ENCODE data around the gene CANT1.

The CANT1 gene

GRCh38 chr17:79014158-79014758 lies 4.7 kb upstream of the CANT1 start:
- TF ChIP-seq, protein P1, sequence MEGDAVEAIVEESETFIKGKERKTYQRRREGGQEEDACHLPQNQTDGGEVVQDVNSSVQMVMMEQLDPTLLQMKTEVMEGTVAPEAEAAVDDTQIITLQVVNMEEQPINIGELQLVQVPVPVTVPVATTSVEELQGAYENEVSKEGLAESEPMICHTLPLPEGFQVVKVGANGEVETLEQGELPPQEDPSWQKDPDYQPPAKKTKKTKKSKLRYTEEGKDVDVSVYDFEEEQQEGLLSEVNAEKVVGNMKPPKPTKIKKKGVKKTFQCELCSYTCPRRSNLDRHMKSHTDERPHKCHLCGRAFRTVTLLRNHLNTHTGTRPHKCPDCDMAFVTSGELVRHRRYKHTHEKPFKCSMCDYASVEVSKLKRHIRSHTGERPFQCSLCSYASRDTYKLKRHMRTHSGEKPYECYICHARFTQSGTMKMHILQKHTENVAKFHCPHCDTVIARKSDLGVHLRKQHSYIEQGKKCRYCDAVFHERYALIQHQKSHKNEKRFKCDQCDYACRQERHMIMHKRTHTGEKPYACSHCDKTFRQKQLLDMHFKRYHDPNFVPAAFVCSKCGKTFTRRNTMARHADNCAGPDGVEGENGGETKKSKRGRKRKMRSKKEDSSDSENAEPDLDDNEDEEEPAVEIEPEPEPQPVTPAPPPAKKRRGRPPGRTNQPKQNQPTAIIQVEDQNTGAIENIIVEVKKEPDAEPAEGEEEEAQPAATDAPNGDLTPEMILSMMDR (conservative IDR thresholded peaks at IDR 0.05; ENCODE audit: low read depth, low read length) = no peak
- no peak overlapping the region for H3K4me3 ChIP-seq (ENCODE audit: low read depth, low read length)
- no peak for DNase-seq (ENCODE audit: low read depth)

DNA sequence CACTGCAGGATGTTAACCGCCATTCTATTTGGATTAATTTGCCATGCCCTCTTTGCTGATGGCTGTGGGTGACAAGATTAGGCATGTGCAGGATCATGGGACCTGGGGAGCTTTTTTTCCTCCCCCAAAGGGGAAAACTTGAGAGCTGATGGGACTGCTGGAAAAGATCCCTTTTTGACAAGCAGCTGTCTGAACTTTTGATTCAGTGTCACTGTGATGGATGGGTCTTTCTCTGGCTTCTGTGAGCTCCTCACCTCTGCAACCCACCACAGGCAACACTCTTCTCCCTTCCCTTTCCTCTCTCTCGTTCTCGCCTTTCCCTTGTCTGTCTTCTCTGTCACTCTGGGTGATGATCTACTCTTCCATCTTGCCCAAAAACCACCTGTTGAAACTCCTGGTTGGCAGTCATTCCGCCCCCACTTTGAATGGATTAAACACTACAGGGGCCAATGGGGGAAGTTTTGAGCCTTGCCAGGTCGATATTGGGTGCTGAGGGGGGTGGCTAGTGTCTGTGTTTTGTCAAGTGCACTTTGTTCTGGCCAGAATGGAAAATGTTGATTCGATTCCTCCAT lies 3.1 kb upstream of the CANT1 start:
- TF ChIP-seq, protein P1 (conservative IDR thresholded peaks at IDR 0.05; ENCODE audit: low read depth, low read length) = no peak
- no peak overlapping the region for H3K4me3 ChIP-seq (ENCODE audit: low read depth, low read length)
- DNase-seq (ENCODE audit: low read depth) = no peak

DNA sequence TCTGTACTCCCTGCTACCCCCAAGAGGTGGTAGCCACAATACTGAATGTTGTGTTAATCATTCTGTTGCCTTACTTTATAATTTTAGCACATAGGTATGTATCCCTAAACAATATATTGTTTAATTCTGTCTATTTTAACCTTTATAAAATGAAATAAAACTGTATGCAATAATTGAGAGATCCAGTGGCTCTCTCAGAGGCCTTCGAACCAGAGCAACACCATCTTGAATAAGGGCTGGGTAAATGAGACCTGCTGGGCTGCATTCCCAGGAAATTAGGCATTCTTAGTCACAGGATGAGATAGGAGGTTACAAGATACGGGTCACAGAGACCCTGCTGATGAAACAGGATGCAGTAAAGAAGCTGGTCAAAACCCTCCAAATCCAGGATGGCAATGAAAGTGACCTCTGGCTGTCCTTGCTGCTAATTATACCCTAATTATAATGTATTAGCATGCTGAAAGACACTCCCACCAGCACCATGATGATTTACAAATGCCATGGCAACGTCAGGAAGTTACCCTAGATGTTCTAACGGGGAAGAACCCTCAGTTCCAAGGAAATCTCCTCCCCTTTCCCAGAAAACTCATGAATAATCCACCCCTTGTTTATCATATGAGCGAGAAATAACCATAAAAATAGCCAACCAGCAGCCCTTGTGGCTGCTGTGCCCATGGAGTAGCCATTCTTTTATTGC lies 2.0 kb upstream of the CANT1 start:
- H3K4me3 ChIP-seq (ENCODE audit: low read depth, low read length) = no peak overlapping the region
- DNase-seq (ENCODE audit: low read depth) = peak; percentile 41
- TF ChIP-seq, protein P1 (conservative IDR thresholded peaks at IDR 0.05; ENCODE audit: low read depth, low read length) = no peak

- TF ChIP-seq, protein P1 (conservative IDR thresholded peaks at IDR 0.05; ENCODE audit: low read depth, low read length) = no peak
- DNase-seq (ENCODE audit: low read depth) = no peak
- H3K4me3 ChIP-seq (ENCODE audit: low read depth, low read length) = peak overlapping the region; percentile 72
Measured at GRCh38 chr17:79010304-79010646, 711 bp upstream of the CANT1 start.

DNA sequence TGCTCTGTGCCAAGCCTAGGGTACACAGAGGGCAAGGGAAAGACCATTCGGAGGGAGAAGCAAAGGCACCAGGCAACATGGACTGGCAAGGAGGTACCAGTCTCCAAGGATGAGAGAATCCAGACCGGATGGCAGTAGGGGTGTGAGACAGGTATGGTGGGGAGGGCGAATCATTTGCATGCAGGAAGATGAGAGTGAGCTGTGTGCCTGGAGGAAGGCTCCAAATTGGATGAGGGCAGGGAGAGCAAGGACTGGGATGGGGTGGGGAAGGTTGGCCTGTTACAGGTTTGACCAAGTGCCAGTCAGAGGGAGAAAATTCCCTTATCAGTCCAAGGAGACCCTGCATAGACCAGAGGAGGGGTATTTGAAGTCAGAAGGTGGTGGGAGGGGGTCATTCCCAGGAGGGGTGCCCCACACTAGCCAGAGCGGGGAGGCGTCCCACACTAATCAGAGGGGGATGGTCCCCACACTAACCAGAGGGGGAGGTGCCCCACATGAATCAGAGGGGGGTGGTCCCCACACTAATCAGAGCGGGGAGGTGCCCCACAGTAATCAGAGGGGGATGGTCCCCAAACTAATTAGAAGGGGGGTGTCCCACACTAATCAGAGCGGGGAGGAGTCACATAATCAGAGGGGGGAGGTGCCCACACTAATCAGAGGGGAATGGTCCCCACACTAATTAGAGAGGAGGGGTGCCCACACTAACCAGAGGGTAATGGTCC lies 737 bp downstream of the CANT1 start:
- H3K4me3 ChIP-seq (ENCODE audit: low read depth, low read length) = peak overlapping the region; percentile 96
- TF ChIP-seq, protein P1 (conservative IDR thresholded peaks at IDR 0.05; ENCODE audit: low read depth, low read length) = no peak
- DNase-seq (ENCODE audit: low read depth) = no peak

GRCh38 chr17:79007504-79008381 lies 1.8 kb downstream of the CANT1 start:
- TF ChIP-seq, protein P1 (conservative IDR thresholded peaks at IDR 0.05; ENCODE audit: low read depth, low read length) = no peak
- H3K4me3 ChIP-seq (ENCODE audit: low read depth, low read length) = peak overlapping the region; percentile 6
- no peak for DNase-seq (ENCODE audit: low read depth)
